HCT116 (cell line): ENCODE data around the gene CFD.

ENCODE experiments used
- FOSL1 ChIP-seq: IDR thresholded peaks from 2 replicates; pipeline ENCODE4 v1.6.1; 2012; ENCODE audit warnings: low read depth
- POLR2AphosphoS5 ChIP-seq: IDR thresholded peaks from 2 replicates; pipeline ENCODE4 v1.6.1; 2011; ENCODE audit warnings: mild to moderate bottlenecking, low read depth, low read length, moderate library complexity
- TF ChIP-seq, protein P1 (sequence below), 3 experiments: fragments of 200-600 bp in 1 of 3; sonication (generic) in 1 of 3; IDR thresholded peaks in 2 of 3; conservative IDR thresholded peaks in 1 of 3; 2 replicates each; pipeline ENCODE4 v1.5.1; 2012 to 2017; ENCODE audit warnings: low read depth in 2 of 3, low read length in 2 of 3, antibody characterized with exemption in 1 of 3, borderline replicate concordance in 1 of 3, control low read depth in 1 of 3, mild to moderate bottlenecking in 1 of 3, mixed read lengths in 1 of 3, mixed run types in 1 of 3, moderate library complexity in 1 of 3; ENCODE audit not compliant: insufficient read depth in 1 of 3

DNA sequence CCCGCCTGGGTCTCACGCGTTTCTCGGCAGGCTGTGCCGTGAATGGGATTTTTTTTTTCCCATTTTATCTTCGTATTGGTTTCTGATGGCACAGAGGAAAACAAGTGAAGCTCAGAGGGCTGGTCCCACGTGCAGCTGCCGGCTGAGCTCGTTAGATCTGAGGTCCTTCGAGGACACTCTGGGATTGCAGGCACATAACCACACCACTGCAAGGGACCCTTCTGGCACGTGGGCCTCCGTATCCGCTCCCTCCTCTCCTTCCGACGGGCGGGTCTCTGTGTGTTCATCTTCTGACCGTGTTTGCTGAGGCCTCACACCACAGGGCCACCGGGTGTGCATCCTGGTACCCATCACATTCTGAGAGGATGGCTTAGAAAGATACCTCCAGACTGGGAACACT, 16.6 kb downstream of the CFD start:
- TF ChIP-seq FOSL1 (no peak), POLR2AphosphoS5 (no peak)
- TF ChIP-seq, protein P1, sequence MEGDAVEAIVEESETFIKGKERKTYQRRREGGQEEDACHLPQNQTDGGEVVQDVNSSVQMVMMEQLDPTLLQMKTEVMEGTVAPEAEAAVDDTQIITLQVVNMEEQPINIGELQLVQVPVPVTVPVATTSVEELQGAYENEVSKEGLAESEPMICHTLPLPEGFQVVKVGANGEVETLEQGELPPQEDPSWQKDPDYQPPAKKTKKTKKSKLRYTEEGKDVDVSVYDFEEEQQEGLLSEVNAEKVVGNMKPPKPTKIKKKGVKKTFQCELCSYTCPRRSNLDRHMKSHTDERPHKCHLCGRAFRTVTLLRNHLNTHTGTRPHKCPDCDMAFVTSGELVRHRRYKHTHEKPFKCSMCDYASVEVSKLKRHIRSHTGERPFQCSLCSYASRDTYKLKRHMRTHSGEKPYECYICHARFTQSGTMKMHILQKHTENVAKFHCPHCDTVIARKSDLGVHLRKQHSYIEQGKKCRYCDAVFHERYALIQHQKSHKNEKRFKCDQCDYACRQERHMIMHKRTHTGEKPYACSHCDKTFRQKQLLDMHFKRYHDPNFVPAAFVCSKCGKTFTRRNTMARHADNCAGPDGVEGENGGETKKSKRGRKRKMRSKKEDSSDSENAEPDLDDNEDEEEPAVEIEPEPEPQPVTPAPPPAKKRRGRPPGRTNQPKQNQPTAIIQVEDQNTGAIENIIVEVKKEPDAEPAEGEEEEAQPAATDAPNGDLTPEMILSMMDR (IDR thresholded peaks at IDR 0.05 in 2 of 3, conservative IDR thresholded peaks at IDR 0.05 in 1 of 3; ENCODE audit: borderline replicate concordance in 1 of 3, insufficient read depth in 1 of 3, low read depth in 2 of 3, low read length in 2 of 3), result no peak
